NCI-H1092 treated with DMSO at 0.1 percent for 48 hours (cell line): ENCODE measurements around the gene ATG4D.
"Not testable (repeated sequence)": the region's sequence is repeated elsewhere in the genome, so short reads cannot be mapped to it uniquely, and the experiment has no call there.

Source experiments
- DNase-seq: peaks from one replicate; lab custom pipeline; 2025; lab: John Stamatoyannopoulos, UW

The ATG4D gene

DNA sequence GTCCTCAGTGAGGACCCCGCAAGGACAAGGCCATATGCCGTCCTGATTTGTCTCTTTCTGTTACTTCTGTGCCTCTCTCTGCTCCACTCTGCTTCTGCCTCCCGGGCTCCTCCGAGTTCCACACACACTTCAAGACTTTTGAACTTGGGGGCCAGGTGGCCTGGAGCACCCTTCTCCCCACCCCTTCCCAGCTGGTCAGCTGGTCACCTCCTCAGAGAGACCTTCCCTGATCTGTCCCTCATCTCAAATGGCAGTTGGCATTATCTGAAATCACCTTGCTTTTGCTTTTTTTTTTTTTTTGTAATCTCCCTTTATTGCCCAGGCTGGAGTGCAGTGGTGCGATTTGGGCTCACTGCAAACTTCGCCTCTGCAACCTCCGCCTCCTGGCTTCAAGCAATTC lies 24.3 kb upstream of the ATG4D start:
- no peak for DNase-seq

DNA sequence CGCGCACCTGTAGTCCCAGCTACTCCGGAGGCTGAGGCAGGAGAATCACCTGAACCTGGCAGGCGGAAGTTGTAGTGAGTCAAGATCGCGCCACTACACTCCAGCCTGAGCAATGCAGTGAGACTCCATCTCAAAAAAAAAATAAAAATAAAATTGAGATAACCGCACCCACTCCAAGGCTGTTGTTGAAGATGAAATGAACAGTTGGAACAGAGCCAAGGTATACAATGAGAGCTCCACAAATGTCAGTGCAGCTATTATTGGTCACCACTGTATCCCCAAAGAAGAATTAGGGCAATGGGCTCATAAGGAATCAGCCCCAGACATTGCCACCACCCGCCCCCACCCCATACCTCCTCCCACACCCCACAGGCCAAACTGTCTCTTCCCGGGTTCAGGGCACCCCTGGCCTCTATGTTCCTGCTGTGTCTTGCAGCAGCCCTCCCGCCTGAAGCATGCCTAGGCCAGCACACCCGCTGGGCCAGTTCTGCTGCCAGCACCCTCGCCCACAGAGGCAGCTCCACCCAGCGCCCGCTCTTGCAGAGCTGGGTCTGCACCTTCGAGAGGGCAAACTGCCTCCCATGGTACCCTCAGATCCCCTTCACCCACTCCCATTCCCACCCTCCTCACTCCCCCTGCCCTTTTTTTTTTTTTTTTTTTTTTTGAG lies 22.9 kb upstream of the ATG4D start:
- DNase-seq, result no peak

DNA sequence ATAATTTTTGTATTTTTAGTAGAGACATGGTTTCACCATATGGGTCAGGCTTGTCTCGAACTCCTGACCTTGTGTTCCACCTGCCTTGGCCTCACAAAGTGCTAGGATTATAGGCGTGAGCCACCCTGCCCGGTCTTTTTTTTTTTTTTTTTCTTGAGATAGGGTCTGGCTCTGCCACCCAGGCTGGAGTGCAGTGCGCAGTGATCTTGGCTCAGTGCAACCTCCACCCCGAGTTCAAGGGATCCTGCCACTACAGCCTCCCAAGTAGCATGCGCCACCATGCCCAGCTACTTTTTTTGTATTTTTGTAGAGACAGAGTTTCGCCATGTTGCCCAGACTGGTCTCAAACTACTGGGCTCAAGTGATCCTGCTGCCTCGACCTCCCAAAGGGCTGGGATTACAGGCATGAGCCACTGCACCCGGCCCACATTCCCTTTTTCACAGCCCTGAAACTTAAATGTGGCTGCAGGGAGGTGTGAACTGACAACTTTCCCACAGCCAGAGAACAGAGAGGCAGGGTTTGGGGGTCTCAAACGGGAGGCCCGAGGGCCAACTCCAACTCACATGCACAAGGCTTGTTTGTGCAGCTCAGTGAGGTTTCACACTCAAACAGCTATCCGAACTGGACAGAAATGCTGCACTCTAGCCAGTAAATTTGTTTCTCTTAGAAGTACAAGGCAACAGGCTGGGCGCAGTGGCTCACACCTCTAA lies 22.1 kb upstream of the ATG4D start:
- no peak for DNase-seq

DNA sequence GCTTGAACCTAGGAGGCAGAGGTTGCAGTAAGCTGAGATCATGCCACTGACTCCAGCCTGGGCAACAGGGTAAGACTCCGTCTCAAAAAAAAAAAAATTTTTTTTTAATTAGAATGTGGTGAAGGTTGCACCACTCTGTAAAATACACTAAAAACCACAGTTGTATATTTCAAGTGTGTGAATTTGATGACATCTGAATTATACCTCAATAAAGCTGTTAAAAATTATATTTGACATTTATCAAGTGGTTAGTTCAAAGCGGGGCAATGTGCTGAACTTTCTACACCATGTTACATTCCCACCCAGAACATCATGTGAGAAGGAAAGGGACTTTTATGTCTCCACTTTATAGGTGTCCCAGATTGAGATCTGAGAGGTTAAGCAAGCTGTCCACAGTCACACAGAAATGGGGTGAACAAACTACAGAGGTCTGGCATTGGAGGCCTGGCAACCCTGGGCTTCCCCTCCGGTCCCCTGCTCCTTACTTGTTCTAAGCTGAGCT lies 20.5 kb upstream of the ATG4D start:
- no peak for DNase-seq

DNA sequence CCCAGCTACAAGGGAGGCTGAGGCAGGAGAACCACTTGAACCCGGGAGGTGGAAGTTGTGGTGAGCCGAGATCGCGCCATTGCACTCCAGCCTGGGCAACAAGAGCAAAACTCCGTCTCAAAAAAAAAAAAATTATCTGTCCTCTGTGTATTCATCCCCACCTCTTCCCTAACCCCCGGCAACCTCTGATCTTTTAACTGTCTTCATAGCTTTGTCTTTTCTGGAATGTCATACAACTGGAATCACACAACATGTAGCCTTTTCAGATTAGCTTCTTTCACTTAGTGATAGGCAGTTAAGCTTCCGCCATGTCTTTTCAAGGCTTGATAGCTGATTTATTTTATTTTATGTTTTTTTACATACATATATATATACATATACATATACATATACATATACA lies 18.1 kb upstream of the ATG4D start:
- no peak for DNase-seq

DNA sequence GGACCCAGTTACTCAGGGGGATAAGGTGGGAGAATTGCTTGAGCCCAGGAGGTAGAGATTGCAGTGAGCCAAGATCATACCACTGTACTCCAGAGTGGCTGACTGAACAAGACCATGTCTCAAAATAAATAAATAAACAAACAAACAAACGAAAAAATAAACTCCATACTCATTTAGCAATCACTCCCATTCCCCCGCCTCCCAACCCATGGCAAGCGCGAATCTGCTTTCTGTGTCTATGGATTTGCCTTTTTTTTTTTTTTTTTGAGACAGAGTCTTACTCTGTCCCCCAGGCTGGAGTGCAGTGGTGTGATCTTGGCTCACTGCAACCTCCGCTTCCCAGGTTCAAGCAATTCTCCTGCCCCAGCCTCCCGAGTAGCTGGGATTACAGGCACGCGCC lies 16.8 kb upstream of the ATG4D start:
- DNase-seq, result not testable (repeated sequence)

DNA sequence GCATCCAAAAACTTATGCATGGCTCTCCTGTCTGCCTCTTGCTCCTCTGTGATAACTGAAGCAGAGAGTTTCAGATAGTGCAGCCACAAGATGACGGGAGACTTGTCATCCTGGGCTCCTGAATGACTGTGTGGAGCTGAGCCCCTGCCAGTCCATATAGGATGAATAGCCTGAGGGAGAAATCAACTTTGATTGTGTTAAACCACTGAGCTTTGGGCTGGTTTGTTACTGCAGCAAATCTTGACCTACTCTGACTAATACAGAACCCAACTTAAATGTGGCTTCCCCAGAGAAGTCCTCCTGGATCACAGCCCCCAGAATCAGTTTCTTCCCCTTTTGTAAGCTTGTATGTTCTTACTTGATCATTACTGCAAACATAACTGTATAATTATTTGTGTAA lies 11.2 kb upstream of the ATG4D start:
- DNase-seq, result no peak

DNA sequence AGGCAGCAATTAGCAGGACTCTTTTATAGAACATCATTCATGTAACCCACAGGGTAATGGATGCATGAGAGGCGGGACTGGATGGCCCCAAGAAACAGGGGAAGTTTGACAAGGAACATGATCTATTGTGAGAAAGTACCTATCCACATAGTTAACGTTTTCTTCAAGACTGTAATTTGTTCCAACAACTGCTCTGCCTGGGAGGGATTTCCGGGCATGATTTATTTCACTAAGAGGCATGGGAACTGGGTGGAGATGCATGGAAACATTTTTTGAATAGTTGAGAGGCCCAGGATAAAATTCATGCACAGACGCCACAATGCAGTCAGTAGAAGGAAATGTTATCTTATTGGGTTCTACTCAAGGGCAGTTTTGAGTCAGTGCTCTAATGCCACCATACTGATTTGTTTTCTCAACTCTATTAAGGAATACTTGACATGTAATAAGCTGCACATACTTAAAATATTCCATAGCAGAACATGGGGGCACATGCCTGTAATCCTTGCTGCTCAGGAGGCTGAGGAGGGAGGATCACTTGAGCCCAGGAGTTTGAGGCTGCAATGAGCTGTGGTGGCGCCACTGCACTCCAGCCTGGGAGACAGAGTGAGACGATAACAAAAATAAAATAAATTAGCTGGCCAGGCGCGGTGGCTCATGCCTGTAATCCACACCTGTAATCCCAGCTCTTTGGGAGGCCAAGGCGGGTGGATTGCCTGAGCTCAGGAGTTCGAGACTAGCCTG lies 9.9 kb upstream of the ATG4D start:
- no peak for DNase-seq

DNA sequence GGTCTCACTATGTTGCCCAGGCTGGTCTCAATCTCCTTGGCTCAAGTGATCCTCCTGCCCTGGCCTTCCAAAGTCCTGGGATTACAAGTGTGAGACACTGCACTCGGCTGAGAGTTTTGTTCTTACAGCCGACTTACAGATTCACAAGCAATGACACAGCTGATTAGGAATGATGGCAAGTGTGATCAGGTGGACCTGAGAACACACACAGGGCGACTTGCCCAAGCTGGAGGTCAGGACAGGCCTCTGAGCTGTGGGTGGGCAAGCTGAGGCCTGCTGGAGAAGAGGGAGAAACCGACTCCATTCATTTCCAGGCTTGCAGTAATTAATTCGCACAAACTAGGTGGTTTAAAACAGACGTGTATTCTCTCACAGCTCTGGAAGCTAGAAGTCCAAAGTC lies 8.1 kb upstream of the ATG4D start:
- DNase-seq, result no peak

DNA sequence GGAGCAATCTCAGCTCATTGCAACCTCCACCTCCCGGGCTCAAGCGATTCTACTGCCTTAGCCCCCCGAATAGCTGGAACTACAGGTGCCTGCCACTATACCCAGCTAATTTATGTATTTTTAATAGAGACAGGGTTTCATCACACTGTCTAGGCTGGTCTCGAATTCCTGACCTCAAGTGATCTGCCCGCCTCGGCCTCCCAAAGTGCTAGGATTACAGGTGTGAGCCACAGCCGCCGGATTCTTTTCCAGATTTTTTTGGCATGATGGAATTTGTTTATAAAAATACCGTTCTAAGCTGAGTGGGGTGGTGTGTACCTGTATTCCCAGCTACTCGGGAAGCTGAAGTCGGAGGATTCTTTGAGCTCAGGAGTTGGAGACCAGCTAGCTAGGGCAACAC lies 6.0 kb upstream of the ATG4D start:
- no peak for DNase-seq

DNA sequence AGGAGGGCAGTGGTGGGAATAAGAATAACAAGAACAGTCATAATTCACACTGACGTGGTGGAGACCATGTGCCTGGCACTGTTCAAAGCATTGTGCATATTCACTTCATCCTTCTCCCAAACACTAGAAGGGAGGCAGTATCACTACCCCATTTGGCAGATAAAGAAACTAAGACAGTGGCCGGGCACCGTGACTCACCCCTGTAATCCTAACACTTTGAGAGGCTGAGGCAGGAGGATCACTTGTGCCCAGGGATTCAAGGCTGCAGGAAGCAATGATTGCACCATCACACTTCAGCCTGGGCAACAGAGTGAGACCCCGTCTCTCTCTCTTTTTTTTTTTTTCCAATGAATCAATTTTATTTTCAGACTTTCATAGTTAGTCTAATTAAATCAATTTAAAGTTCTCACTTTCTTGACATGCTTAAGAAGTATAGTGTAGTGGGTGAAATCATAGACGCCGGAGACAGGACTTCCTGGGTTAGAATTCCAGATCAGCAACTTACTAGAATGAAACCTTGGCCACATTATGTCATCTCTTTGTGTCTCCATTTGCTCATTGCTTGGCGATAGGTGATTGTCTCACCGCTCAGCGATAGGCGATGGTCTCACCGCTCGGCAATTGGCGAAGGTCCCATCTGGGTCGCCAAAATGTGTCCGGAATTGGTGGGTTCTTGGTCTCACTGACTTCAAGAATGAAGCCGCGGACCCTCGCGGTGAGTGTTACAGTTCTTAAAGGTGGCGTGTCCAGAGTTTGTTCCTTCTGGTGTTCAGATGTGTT lies 5.3 kb upstream of the ATG4D start:
- DNase-seq, result no peak

DNA sequence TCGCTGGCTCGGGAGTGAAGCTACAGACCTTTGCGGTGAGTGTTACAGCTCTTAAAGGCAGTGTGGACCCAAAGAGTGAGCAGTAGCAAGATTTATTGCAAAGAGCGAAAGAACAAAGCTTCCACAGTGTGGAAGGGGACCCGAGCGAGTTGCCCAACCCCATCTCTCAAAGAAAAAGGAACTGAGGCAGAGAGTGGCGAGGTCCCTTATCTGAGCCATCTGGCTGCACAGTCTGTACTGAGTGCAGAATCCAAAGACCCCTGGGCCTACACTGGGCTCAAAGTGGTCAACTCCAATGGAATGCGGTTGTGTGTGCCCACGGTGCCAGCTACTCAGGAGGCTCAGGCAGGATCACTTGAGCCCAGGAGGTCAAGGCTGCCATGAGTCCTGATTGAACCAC lies 4.7 kb upstream of the ATG4D start:
- DNase-seq, result not testable (repeated sequence)

DNA sequence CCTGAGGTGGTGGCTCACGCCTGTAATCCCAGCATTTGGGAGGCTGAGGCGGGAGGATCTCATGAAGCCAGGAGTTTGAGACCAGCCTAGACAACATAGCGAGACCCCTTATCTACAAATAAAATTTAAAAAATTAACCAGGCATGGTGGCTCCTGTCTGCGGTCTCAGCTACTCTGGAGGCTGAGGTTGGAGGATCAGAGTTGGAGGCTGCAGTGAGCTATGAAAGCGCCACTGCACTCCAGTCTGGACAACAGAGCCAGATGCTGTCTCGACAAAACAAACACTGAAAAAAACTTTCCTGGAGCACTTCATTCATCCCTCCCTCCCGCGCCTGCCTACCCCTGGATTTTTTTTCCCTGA lies 665 bp upstream of the ATG4D start:
- no peak for DNase-seq

DNA sequence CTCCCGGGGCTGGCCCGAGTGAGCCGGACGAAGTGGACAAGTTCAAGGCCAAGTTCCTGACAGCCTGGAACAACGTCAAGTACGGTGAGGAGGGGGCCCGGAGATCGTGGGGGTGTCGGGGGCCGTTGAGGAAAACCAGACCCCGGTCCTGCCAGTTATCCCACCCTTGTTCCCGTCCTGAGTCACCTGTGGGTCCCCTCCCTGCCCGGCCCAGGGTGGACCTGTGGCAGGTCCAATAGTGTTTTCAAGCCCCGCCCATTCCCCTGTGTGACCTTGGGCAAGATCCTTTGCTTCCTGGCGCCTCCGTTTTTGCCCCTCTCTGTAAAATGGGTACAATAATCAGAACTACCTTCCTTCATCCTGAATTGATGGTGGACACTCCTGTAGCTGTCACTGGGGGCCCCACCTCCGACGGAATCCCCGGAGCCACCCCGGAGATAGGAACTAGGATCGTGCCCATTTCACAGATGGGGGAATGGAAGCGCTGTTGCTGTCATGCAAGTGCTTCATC lies 593 bp downstream of the ATG4D start:
- no peak for DNase-seq

DNA sequence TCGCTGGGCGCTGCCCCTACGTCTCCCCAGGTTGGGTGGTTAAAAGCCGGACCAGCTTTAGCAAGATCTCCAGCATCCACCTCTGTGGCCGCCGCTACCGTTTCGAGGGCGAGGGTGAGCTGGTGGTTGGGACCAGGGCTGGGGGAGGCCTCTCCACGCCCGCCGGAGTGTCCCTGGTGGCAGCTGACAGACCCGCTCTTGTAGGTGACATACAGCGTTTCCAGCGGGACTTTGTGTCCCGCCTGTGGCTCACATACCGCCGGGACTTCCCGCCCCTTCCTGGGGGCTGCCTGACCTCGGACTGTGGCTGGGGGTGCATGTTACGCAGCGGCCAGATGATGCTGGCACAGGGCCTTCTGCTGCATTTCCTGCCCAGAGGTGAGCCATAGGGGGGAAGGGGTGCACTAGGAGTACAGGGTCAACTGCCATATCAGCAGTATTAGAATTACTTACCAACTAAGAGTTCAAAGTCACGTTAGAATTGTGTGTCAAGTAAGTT lies 1.1 kb downstream of the ATG4D start:
- no peak for DNase-seq

DNA sequence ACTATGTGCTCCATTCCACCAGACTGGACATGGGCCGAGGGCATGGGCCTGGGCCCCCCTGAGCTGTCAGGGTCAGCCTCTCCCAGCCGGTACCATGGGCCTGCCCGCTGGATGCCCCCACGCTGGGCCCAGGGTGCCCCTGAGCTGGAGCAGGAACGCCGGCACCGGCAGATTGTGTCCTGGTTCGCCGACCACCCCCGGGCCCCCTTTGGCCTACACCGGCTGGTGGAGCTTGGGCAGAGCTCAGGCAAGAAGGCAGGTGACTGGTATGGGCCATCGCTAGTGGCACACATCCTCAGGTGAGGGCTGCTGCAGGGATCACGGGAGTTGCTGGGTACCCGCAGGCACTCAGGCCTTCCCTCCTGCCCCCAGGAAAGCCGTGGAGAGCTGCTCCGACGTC lies 3.1 kb downstream of the ATG4D start:
- no peak for DNase-seq

DNA sequence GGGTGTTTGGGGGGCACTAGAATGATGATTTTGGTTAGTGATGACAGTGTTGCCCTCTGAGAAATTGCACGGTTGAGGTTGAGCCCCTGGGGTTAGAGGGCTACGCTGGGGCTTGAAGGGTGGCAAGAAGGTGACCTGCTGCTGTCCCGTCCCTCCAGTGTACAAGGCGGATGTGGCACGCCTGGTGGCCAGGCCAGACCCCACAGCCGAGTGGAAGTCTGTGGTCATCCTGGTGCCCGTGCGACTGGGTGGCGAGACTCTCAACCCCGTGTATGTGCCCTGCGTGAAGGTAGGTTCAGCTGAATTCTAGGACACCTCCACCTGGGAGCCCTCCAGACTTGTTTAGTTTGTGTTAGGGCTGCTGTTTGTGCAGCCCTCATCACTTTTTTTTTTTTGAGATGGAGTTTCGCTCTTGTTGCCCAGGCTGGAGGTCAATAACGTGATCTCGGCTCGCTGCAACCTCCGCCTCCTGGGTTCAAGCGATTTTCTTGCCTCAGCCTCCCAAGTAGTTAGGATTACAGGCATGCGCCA lies 5.1 kb downstream of the ATG4D start:
- DNase-seq, result no peak

DNA sequence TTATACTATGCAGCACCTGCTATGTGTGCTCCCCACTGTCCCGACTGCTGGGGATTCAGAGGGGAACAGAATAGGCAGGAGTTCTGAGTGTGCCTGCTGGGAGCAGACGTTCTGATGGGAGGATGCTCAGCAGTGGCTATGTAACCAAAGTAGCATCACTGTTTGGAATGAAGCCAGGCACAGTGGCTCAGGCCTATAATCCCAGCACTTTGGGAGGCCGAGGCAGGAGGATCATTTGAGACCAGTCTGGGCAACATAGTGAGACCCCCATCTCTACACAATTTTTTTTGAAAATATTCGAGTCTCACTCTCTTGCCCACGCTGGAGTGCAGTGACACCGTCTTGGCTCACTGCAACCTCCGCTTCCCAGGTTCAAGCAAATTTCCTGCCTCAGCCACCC lies 6.0 kb downstream of the ATG4D start:
- DNase-seq, result no peak

DNA sequence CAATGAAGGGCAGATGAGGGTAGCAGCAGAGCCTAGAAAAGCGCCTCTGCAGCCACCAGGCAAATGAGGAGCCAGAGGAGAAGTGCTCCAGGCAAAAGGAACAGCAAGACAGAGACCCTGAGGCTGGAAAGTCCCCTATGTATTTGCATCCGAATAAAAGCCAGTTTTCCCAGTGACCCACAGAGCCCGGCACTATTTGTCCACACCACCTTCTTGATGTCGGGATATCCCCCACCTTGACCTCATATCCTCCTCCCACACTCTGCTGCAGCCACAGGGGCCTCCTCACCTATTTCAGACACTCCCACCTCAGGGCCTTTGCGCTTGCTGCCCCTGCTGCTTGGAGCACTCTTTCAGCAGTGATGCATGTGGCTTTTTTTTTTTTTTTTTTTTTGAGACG lies 6.6 kb downstream of the ATG4D start:
- DNase-seq, result no peak

DNA sequence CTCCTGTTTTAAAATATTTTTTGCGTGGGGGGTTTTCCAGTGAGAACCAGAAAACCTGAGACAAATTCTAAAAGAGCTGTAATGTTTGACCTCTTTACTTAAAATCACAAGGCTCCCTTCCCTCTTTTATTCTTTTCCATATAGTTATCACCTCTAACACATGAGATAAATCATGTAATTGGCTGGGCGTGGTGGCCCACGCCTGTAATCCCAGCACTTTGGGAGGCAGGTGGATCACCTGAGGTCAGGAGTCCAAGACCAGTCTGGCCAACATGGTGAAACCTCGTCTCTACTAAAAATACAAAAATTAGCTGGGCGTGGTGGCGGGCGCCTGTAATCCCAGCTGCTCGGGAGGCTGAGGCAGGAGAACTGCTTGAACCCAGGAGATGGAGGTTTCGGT lies 7.3 kb downstream of the ATG4D start:
- DNase-seq, result not testable (repeated sequence)

DNA sequence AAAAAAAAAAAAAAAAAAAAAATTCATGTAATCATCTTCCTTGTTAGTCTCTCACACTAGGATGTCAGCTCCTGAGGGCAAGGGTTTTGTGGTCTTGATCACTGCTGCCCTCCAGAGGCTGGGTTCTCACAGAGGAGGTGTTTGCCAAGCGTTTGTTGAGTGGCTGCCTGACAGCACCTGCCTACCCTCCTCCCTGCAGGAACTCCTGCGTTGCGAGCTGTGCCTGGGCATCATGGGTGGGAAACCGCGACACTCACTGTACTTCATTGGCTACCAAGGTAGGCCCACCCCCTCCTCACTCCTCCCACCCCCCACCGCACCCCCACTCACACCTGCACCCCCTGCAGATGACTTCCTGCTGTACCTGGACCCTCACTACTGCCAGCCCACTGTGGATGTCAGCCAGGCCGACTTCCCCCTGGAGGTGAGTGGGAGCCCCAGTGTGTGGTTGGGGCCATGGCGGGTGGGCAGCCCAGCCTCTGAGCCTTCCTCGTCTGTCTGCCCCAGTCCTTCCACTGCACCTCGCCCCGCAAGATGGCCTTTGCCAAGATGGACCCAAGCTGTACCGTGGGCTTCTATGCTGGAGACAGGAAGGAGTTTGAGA lies 8.1 kb downstream of the ATG4D start:
- no peak for DNase-seq
